ENCODE data around the gene GRID2.

Gene GRID2

GRCh38 chr4:93722446-93722845 lies 1418.7 kb downstream of the GRID2 start:
- DNase-seq = no peak

GRCh38 chr4:93730251-93730650 lies 1426.5 kb downstream of the GRID2 start:
- no peak for DNase-seq

- no peak for DNase-seq
These were observed 1427.0 kb downstream of the GRID2 start for GRCh38 chr4:93730760-93731159.

GRCh38 chr4:93731456-93731855 lies 1427.7 kb downstream of the GRID2 start:
- DNase-seq = peak; percentile 28

GRCh38 chr4:93732509-93732908 lies 1428.7 kb downstream of the GRID2 start:
- DNase-seq = no peak

GRCh38 chr4:93740890-93741289 lies 1437.1 kb downstream of the GRID2 start:
- no peak for DNase-seq

GRCh38 chr4:93743022-93743421 lies 1439.3 kb downstream of the GRID2 start:
- DNase-seq = no peak

GRCh38 chr4:93743635-93744034 lies 1439.9 kb downstream of the GRID2 start:
- DNase-seq = no peak

- no peak for DNase-seq
These were observed 1441.2 kb downstream of the GRID2 start for GRCh38 chr4:93744961-93745360.

- no peak for DNase-seq
These were observed 1442.3 kb downstream of the GRID2 start for GRCh38 chr4:93746031-93746430.

GRCh38 chr4:93747220-93747619 lies 1443.5 kb downstream of the GRID2 start:
- no peak for DNase-seq

- no peak for DNase-seq
These were observed 1444.9 kb downstream of the GRID2 start for GRCh38 chr4:93748373-93749291.

GRCh38 chr4:93749292-93749761 lies 1445.6 kb downstream of the GRID2 start:
- DNase-seq = no peak

GRCh38 chr4:93751411-93751810 lies 1447.6 kb downstream of the GRID2 start:
- no peak for DNase-seq

GRCh38 chr4:93756101-93756500 lies 1452.3 kb downstream of the GRID2 start:
- no peak for DNase-seq

- DNase-seq = no peak
These were observed 1455.7 kb downstream of the GRID2 start for GRCh38 chr4:93759506-93759905.

- DNase-seq = no peak
These were observed 1456.5 kb downstream of the GRID2 start for GRCh38 chr4:93760284-93760683.

- no peak for DNase-seq
These were observed 1457.5 kb downstream of the GRID2 start for GRCh38 chr4:93761286-93761685.

- no peak for DNase-seq
These were observed 1461.0 kb downstream of the GRID2 start for GRCh38 chr4:93764639-93765246.

- no peak for DNase-seq
These were observed 1464.2 kb downstream of the GRID2 start for GRCh38 chr4:93767917-93768316.

- no peak for DNase-seq
These were observed 1466.4 kb downstream of the GRID2 start for GRCh38 chr4:93770201-93770600.

GRCh38 chr4:93771640-93772411 lies 1468.1 kb downstream of the GRID2 start:
- DNase-seq = no peak

GRCh38 chr4:93772858-93773257 lies 1469.1 kb downstream of the GRID2 start:
- no peak for DNase-seq
